WERI-Rb-1 (cell line): ENCODE measurements around the gene TUBGCP2.

Experiments
- DNase-seq: peaks from one replicate; pipeline ENCODE4 v3.0.0-alpha.2; 2020
- H3K27ac ChIP-seq: fragments of 250-450 bp; sonication (Bioruptor Pico); 2 replicates; pipeline ENCODE4 v1.5.1; 2020; ENCODE audit warnings: mild to moderate bottlenecking, moderate library complexity
- H3K27me3 ChIP-seq: fragments of 250-450 bp; sonication (Bioruptor Pico); 2 replicates; pipeline ENCODE4 v1.5.1; 2021; ENCODE audit warnings: mild to moderate bottlenecking, low read depth, moderate library complexity; ENCODE audit not compliant: insufficient read depth, severe bottlenecking
- H3K36me3 ChIP-seq: fragments of 250-450 bp; sonication (Bioruptor Pico); 2 replicates; pipeline ENCODE4 v1.5.1; 2020; ENCODE audit warnings: mild to moderate bottlenecking, moderate library complexity
- H3K4me3 ChIP-seq: 2 replicates; pipeline ENCODE4 v1.5.1; 2011; ENCODE audit warnings: low read depth, mild to moderate bottlenecking, control low read depth, low read length
- H3K9me3 ChIP-seq: fragments of 250-450 bp; sonication (Bioruptor Pico); 2 replicates; pipeline ENCODE4 v1.5.1; 2021; ENCODE audit warnings: mild to moderate bottlenecking, moderate library complexity; ENCODE audit not compliant: severe bottlenecking
- TF ChIP-seq, protein P1 (sequence below): IDR thresholded peaks from 2 replicates; pipeline ENCODE4 v1.5.1; 2011; ENCODE audit warnings: low read depth, mild to moderate bottlenecking, control low read depth, inconsistent platforms, low read length

TUBGCP2 gene

GRCh38 chr10:133350283-133350949, 41.7 kb upstream of the TUBGCP2 start:
- TF ChIP-seq, protein P1, sequence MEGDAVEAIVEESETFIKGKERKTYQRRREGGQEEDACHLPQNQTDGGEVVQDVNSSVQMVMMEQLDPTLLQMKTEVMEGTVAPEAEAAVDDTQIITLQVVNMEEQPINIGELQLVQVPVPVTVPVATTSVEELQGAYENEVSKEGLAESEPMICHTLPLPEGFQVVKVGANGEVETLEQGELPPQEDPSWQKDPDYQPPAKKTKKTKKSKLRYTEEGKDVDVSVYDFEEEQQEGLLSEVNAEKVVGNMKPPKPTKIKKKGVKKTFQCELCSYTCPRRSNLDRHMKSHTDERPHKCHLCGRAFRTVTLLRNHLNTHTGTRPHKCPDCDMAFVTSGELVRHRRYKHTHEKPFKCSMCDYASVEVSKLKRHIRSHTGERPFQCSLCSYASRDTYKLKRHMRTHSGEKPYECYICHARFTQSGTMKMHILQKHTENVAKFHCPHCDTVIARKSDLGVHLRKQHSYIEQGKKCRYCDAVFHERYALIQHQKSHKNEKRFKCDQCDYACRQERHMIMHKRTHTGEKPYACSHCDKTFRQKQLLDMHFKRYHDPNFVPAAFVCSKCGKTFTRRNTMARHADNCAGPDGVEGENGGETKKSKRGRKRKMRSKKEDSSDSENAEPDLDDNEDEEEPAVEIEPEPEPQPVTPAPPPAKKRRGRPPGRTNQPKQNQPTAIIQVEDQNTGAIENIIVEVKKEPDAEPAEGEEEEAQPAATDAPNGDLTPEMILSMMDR: no peak
- H3K9me3 ChIP-seq: no peaks in the 10 kb centered on the region
- no peaks in the 10 kb centered on the region for H3K27me3 ChIP-seq
- H3K36me3 ChIP-seq: no peaks in the 10 kb centered on the region
- no peak overlapping the region for H3K4me3 ChIP-seq
- H3K27ac ChIP-seq: no peak overlapping the region
- no peak for DNase-seq

GRCh38 chr10:133349577-133350011, 40.9 kb upstream of the TUBGCP2 start:
- no peak overlapping the region for H3K27ac ChIP-seq
- H3K4me3 ChIP-seq: no peak overlapping the region
- H3K36me3 ChIP-seq: no peaks in the 10 kb centered on the region
- DNase-seq: no peak
- TF ChIP-seq, protein P1: no peak
- no peaks in the 10 kb centered on the region for H3K9me3 ChIP-seq
- no peaks in the 10 kb centered on the region for H3K27me3 ChIP-seq

DNA sequence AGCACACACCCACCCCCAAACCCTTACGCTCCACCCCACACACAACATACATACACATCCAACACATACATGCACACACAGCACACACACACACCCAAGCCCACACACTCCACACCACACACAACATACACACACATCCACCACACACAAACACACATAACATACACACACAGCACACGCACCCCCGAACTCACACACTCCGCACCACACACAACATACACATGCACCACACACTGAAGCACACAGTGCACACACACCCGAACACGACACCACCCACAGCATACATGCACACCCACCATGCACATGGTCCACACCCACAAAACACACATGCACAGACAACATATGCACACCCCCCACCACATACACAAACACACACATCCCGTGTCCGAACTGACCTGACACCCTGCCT, 40.5 kb upstream of the TUBGCP2 start:
- no peak overlapping the region for H3K27ac ChIP-seq
- no peaks in the 10 kb centered on the region for H3K9me3 ChIP-seq
- TF ChIP-seq, protein P1: no peak
- H3K27me3 ChIP-seq: no peaks in the 10 kb centered on the region
- DNase-seq: no peak
- H3K4me3 ChIP-seq: no peak overlapping the region
- no peaks in the 10 kb centered on the region for H3K36me3 ChIP-seq

DNA sequence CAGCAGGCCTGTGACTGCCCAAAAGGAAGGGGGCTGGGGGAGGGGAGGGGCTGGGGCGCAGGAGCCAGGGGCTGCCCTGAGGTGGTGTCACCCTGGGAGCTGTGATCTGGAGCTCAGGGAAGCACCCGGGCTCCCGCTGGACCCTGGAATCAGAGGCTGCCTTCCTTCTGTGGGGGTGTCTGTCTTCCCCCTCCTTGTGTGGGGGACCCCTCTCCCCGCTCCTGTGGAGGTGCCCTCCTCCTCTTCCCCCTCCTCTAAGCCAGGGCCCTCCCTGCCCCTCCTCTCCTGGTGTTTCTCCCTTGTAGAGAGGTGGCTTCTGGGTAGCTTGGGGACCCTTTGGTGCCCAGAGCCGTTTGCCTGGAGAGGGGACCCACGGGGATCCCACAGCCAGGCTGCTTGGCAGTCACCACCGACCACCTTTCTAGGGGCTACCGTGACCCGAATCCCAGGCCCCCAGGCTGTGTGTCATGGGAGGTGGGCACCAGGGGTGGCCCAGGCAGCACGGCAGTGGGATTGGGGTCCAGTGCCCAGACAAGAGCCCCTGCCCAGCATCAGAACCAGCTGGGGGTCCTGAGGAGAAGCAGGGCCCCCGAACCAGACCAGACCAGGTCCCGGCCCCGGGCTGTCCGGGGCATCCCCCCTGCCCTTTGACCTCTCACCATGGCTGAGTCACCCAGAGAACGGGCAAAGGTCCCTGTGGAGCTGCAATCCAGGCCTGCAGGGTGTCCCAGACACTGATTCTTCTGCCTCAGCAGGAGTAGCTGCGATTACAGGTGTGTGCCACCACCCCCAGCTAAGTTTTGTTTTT, 39.2 kb upstream of the TUBGCP2 start:
- H3K9me3 ChIP-seq: no peaks in the 10 kb centered on the region

DNA sequence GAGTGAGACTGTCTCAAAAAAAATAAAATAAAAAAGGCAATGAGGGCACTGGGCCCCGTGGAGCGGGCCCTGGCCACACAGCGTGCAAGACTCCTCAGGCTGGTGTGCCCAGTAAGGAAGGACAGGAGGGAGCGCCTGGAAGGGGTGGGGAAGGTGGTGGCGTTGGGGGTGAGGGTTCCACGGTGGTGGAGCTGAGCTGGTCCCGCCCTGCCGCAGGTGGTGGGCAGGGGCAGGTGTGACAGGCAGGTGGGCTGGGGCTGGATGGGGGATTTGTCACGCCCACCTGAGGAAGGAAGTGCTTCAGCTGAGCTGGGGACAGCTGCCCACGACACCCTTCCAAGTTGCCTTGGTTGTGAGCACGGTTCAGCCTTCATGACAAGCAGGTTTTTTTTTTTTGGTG, 37.7 kb upstream of the TUBGCP2 start:
- Histone ChIP-seq H3K36me3 (no peaks in the 10 kb centered on the region), H3K27me3 (no peaks in the 10 kb centered on the region), H3K4me3 (no peak overlapping the region), H3K27ac (no peak overlapping the region), H3K9me3 (no peaks in the 10 kb centered on the region)
- TF ChIP-seq, protein P1: no peak
- DNase-seq: no peak

More for the DNA sequence above, 39.2 kb upstream of the TUBGCP2 start:
- Histone ChIP-seq H3K27me3 (no peaks in the 10 kb centered on the region), H3K27ac (no peak overlapping the region), H3K36me3 (no peaks in the 10 kb centered on the region), H3K4me3 (no peak overlapping the region)
- TF ChIP-seq, protein P1: no peak
- no peak for DNase-seq
